CD4-positive, alpha-beta T cell treated with Interleukin-1 beta for 1 hour (primary cell): Measurements from ENCODE around the gene FAM153A.
"Not testable (repeated sequence)": the region's sequence is repeated elsewhere in the genome, so short reads cannot be mapped to it uniquely, and the experiment has no call there.

ENCODE experiments used
- DNase-seq, 2 donors: peaks; one replicate each; pipeline ENCODE4 v3.0.0-alpha.2; 2020 to 2022

FAM153A gene

GRCh38 chr5:177723831-177724485 is 58.7 kb downstream of the FAM153A start:
- DNase-seq: not testable (repeated sequence)

DNA sequence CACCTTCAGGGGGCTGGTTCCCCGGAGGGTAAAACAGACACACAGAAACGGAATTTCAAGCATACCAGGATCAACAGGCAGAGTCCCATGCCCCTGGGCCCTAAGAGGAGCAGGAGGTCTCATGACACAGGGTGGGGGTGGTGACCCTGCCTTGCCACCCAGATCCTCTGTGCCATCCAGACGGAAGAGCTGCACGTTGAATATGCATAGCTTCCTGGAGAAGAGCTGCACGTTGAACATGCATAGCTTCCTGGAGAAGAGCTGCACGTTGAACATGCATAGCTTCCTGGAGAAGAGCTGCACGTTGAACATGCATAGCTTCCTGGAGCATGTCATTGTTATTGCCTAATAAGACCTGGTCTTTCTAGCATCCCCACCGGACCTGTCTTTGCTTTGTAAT is 59.9 kb downstream of the FAM153A start:
- not testable (repeated sequence) for DNase-seq

- not testable (repeated sequence) for DNase-seq
Observed at GRCh38 chr5:177719989-177720388, 62.7 kb downstream of the FAM153A start.

GRCh38 chr5:177715423-177715822 is 67.3 kb downstream of the FAM153A start:
- not testable (repeated sequence) for DNase-seq

DNA sequence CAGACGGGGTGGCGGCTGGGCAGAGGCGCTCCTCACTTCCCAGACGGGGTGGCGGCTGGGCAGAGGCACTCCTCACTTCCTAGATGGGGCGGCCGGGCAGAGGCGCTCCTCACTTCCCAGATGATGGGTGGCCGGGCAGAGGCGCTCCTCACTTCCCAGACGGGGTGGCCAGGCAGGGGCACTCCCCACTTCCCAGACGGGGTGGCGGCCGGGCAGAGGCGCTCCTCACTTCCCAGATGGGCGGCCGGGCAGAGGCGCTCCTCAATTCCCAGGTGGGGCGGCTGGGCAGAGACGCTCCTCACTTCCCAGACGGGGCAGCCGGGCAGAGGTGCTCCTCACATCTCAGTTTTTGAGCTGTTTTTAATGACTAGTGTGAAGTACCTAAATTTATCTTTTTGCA is 86.6 kb downstream of the FAM153A start:
- not testable (repeated sequence) for DNase-seq

- not testable (repeated sequence) for DNase-seq
Observed at GRCh38 chr5:177695356-177695930, 87.3 kb downstream of the FAM153A start.

- not testable (repeated sequence) for DNase-seq
Observed at GRCh38 chr5:177694518-177694835, 88.2 kb downstream of the FAM153A start.

DNA sequence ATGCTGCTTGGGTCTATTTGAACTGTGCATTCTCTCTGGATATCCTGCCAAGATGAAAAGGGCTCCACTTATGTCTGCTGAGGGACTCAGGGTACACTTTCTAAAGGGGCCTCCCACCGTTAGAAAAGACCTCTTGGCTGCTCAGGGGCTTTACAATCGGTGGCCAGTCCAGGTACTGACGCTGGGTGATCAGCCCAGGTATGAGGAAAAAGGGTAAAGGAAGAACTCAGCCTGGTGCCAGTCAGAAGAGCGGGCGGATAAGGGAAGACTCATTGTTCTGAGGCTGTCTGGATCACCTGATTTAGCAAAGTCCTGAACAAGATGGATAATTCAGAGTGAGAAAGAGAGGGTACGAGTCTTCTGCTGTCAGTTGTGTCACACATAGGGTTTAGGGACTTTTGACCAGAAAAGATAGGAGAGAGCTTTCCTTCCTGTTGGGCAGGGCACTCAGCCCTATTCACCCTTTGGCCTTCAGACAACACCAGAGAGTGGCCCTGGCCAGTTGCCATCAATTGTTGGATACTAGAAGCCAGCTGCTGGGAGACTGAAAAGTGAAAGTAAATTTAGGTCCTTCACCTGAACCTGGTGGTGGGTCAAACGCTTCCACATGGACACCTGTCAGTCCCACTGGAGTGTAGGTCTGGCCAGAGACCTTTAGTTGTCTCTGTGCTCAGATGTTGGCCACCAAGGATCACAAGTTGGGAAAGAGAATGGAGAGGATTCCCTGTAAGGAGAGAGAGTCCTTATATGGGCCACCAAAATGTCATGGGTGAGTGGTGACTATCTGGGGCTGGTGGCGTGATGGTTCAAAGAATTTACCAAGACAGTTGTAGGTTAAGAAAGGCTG is 88.8 kb downstream of the FAM153A start:
- DNase-seq: not testable (repeated sequence)

DNA sequence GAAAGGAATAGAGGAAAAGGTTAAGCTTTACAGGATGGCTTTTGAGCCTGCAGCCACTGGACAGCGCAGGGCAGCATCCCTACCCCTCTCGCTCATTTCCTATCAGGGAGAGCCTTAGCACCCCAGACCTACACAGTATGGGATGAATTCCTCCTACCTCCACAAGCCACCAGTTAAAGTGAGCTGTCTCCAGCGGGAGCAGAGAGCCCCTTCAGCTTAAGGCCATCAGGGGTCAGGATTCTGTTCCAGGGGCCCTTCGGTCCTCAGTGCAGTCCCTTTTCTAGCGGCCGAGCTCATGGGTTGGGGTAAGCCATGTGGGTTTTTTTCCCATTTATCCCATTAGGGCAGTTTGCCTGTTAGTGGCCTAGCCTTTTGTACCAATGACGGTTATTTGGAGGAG is 89.7 kb downstream of the FAM153A start:
- not testable (repeated sequence) for DNase-seq

DNA sequence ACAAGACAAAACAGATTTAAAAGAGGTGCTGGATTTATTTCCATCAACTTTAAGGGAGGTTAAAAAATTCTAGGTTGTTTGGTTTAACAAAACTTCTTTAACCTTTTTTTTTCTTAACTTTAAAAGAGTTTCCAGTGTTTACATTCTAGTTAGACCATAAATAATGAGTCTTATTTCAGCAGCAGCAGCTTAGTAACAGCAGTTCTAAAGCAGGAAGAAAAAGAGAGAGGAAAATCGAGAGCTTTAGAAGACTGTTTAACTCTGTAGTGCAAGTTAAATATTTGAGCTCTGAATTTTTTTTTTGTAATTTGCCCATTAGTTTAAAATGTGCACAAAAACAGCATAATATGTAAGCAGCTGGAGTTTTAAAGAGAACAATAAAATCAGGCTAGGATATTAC is 90.2 kb downstream of the FAM153A start:
- not testable (repeated sequence) for DNase-seq

DNA sequence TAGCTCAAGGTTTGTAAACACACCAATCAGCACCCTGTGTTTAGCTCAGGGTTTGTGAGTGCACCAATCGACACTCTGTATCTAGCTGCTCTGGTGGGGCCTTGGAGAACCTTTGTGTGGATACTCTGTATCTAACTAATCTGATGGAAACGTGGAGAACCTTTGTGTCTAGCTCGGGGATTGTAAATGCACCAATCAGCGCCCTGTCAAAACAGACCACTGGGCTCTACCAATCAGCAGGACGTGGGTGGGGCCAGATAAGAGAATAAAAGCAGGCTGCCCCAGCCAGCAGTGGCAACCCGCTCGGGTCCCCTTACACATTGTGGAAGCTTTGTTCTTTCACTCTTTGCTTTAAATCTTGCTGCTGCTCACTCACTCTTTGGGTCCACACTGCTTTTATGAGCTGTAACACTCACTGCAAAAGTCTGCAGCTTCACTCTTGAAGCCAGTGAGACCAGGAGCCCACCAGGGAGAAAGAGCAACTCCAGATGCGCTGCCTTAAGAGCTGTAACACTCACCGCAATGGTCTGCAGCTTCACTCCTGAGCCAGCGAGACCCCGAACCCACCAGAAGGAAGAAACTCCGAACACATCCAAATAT is 93.6 kb downstream of the FAM153A start:
- DNase-seq: not testable (repeated sequence)

GRCh38 chr5:177688091-177688490 is 94.6 kb downstream of the FAM153A start:
- not testable (repeated sequence) for DNase-seq

DNA sequence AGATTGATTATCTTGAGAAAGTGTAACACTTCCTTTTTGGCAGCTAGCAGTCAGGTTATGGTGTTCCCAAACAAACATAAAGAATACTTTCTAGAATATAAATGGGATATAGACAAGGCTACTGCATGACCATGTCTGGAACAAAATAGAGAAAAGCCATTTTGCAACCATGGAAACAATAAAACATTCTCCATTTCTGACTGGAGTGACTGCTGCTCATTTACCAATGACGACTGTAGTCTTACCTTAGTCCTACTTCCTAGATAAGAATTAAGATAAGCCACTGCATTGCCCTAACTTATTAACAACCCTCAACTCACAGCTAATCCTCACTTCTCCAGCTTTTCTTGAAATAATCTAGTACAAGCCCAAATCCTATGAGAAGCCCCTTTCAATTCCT is 100.8 kb downstream of the FAM153A start:
- DNase-seq: not testable (repeated sequence)
